HG03175 (cell line): ENCODE data around the gene PGA5.

ENCODE experiments used
- ATAC-seq: cut with Tn5 transposase; IDR thresholded peaks from one replicate; pipeline ENCODE4 v1.9.1; 2021; ENCODE audit warnings: mild to moderate bottlenecking, moderate library complexity; ENCODE audit not compliant: unreplicated experiment

The PGA5 gene

DNA sequence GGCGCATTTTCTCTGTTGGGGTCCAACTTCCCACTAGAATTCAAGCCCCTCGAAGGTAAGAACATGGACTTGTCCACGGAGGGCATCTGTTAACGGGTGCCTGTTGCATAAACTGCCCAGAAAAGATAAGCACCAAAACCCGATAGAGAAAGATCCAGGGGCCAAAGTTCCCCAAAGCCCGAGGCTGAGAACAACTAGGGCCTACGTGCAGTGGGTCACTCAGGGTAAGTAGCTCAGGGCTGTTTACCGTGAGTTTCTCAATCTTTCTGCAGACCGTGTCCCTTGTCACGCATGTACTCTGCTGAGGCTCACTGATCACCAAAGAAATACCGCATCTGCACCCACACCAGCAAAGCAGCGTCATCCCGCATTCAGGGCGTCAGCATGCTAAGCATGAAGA lies 24.4 kb downstream of the PGA5 start:
- ATAC-seq, result no peak

DNA sequence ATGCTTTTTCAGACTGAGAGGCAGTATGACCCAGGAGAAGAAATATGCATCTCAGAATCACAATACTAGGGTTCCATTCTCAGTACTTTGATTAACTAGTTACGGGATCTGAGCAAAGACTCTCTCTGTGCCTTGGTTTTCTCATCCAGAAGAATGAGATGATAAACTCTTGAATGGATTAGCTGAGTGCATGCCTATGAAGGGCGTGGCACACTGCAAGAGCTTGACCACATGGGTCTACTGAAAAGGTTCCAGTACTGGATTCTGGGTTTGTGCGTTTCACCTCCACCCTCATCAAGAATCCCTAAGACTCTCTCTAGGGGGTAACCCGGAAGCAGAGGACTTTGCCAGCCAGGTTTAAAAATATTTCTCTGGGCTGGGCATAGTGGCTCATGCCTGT lies 25.6 kb downstream of the PGA5 start:
- no peak for ATAC-seq

- no peak for ATAC-seq
Measured at GRCh38 chr11:61267437-61267841, 26.5 kb downstream of the PGA5 start.

- no peak for ATAC-seq
Measured at GRCh38 chr11:61268588-61269250, 27.7 kb downstream of the PGA5 start.

- no peak for ATAC-seq
Measured at GRCh38 chr11:61270354-61271076, 29.5 kb downstream of the PGA5 start.

- ATAC-seq, result no peak
Measured at GRCh38 chr11:61272731-61273130, 31.8 kb downstream of the PGA5 start.

DNA sequence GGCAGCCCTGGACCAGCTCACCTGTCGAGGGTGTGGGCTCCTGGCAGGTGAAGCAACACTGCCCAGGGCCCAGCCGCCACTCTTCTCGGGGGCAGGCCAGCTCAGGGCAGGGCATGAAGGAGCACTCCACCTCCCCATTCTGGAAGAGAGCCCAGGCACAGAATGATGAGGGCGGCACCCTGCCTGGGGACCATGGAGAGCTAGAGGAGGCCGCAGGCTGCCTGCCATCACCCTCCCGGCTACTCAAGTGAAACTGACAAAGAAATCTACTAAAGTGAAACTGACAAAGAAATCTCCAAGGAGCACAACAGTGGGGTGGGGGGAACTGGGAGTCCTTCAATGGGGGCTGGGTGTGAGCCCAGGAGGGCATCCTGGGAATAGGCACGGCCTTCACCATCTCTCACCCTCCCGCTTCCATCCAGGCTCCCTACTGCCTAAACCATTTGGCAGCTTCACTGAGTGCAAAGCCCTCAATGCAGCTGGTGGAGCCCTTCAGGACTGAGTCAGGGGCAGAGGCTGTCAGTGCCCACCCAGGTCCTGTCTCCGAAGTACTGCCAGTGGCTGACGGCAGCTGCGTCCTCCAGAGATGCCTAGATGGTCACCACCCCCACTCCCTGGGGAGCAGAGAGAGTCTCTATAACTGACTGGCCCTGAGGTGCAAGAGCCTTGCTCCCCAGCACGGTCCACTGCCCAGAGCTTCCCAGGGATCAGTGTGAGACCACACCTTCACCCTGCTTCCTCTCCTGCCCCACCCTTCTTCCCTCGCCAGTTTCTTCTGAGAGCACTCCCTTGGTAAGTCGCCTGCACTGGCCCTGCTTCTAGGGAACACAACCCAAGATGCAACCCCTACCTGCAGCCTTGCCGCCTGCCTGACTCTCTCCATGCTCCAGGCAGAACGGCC lies 32.5 kb downstream of the PGA5 start:
- ATAC-seq, result no peak

GRCh38 chr11:61274084-61274483 lies 33.1 kb downstream of the PGA5 start:
- no peak for ATAC-seq

GRCh38 chr11:61275191-61275590 lies 34.2 kb downstream of the PGA5 start:
- no peak for ATAC-seq

DNA sequence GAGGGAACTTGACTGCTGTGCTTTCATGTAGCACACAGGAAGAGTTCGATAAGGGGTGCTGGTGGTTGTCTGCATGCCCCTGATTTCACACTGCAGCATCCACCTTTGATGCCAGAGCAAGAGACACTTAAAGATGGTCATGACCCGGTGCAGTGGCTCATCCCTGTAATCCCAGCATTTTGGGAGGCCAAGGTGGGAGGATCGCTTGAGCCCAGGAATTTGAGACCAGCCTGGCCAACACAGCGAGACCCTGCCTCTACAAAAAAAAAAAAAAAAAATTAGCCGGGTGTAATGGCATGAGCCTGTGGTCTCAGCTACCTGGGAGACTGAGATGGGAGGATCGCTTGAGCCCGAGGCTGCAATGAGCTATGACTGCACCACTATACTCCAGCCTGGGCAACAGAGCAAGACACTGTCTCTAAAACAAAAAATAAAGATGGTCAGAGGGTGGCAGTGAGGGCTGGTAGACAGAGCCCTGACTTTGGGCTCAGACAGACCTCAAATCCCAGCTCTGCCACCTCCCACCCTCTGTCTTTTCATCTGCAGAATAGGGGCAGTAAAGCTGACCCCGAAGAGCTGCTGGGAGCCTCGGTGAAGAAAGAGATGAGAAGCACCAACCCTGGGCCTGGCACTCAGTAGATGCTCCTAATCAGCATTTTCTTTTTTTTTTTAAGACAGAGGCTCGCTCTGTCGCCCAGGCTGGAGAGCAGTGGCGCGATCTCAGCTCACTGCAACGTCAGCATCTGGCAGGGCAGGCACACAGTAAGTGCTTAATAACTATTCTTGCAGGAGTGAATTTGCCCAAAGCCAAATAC lies 36.4 kb downstream of the PGA5 start:
- ATAC-seq, result no peak

- no peak for ATAC-seq
Measured at GRCh38 chr11:61278001-61278470, 37.1 kb downstream of the PGA5 start.

DNA sequence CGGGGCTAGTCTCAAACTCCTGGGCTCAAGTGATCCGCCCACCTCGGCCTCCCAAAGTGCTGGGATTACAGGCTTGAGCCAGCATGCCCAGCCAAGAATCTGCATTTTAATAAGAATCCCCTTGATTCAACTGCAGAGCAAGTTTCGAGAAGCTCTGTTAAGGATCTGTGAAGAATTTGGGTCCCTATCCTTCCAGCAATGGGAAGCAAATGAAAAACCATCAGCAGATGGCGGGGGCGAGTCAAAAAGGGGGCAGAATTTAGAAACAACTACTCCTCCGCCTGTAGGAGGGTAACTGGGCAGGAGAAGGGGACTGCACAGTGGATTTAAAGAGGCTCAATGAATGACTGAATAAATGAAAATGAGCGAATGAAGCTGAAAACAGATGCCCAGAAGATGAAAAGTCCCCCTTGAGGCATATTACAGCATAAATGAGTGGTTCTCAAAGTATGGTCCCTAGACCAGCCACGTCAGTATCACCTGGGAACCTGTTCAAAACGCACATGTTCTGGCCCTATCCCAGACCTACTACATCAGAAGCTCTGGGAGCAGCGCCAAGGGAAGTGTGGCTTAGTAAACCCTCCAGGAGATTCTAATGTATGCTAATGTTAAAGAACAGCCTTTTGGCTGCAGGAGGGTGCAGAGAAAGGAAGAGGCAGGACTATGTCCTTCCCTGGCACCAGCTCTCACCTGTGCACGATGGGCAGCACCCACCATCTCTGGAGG lies 39.1 kb downstream of the PGA5 start:
- no peak for ATAC-seq

DNA sequence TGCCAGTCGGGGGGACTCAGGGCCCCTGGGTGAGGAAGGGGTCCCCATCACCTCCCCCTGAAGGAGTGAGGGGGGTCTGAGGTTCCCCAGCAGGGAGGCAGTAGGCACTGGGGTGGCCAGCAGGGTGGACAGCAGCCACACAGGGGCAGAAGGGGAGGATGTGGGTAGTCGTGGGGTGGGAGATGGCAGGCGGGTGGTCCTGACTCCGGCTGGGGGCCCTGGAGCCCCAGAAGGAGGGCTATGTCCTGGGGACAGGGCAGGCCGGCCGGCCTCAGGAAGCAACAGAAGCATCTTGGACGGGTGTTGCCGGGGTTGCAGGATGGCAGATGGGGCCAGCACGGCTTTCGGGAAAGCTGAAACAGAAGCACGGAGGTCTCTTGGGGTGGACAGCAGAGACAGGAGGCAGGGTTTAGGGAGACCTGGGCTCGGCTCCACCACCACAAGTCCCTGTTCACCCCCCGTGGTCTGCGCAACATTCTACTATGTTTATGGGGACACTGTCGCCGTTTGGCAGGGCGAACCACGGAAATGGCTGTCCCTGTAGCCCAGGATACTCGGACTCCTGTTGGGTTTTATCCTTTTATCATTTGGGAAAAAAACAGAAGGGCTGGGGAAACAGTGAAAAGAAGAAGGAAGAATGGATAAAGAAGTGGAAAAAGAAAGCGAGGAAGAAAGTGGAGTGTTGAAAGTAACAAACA lies 40.1 kb downstream of the PGA5 start:
- no peak for ATAC-seq

- ATAC-seq, result no peak
Measured at GRCh38 chr11:61281581-61282250, 40.7 kb downstream of the PGA5 start.

DNA sequence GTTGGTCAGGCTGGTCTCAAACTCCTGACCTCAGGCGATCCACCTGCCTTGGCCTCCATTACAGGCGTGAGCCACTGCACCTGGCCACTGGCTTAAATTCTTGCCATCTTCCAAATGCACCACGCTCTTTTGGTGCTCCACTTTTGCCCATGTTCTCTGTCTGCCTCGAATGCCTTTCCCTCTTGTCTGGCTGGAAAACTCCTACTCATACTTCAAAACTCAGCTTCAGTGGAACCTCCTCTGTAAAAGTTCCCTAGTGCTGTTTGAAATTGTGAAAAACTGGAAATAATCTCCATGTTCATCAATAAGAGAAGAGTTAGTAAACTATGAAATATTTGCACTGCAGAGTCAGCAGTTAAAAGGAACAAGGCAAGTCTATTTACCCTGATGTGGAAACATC lies 42.6 kb downstream of the PGA5 start:
- ATAC-seq, result no peak

DNA sequence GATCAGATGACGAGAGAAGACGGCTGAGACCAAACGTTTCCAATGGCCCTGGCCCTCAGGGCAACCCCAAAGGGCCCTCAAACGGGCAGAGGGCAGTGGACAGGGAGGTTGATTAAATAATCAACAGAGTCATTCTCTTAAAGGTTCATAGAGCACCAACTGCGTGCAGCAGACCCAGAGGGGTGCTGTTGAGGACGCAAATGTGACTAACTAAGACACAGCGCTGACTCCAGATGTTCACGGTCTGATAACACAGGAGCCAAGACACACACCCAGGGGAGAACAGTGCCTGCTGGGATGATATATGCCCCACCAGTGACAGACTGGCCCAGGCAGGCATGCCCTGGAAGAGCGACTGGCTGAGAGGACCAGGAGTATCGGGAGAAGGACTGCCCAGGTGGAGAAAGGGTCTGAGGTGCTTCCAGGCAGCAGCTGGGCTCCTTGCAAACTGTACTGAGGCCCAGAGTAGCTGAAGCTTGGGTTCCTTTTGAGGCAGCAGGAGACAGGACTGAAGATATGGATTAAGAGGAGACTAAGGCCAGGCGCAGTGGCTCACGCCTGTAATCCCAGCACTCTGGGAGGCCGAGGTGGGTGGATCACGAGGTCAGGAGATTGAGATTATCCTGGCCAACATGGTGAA lies 46.5 kb downstream of the PGA5 start:
- no peak for ATAC-seq

DNA sequence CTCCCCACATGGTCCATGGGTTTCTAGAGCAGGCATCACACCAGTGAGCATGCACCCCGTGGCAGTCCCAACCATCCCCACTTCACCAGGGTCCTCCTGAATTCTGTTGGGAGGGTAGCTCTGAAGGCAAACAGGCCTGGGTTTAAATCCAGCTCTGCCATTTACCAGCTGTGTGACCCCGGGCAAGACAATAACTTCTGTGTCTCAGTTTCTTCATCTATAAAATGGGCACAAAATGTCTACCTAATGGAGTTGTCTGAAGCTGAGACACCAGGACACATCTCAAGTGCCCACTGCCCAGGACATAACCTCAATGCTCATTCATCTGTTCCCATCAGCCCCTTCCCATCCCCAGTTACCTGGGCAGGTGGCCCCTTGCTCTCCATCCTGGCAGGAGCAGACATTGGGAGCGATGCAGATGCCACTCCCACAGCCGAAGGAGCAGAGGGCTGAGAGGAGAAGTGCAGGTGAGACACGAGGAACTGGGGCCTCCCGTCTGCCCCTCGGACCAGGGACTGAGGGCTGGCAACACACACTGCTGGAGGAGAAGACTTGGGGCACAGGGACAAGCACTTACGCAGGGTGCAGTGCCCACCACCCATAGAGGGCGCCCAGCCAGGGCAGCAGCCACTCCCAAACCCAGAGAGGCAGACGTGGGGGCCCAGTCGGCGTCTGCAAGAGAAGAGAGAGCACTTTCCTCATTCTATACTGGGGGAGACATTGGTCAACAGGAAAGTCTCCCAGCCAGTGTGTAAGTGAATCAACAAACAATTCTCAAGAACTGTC lies 50.1 kb downstream of the PGA5 start:
- no peak for ATAC-seq

GRCh38 chr11:61292356-61292755 lies 51.4 kb downstream of the PGA5 start:
- no peak for ATAC-seq
